Dermis lymphatic vessel endothelial cell (primary cell): ENCODE measurements around the gene ZC3H18. TPM values are rescaled to one million over a fixed set of nuclear protein-coding genes. Genes with fewer than 3 reads are reported as not detected.

Experiments
- total RNA-seq: library from RNA; depleted of rRNA; stranded (reverse); fragments of >200 nt; gene quantifications from 2 replicates; pipeline ENCODE4 v1.2.1, GENCODE V29; 2014

The ZC3H18 gene
- 7.5 and 8.7 TPM in 2 replicates for total RNA-seq

DNA sequence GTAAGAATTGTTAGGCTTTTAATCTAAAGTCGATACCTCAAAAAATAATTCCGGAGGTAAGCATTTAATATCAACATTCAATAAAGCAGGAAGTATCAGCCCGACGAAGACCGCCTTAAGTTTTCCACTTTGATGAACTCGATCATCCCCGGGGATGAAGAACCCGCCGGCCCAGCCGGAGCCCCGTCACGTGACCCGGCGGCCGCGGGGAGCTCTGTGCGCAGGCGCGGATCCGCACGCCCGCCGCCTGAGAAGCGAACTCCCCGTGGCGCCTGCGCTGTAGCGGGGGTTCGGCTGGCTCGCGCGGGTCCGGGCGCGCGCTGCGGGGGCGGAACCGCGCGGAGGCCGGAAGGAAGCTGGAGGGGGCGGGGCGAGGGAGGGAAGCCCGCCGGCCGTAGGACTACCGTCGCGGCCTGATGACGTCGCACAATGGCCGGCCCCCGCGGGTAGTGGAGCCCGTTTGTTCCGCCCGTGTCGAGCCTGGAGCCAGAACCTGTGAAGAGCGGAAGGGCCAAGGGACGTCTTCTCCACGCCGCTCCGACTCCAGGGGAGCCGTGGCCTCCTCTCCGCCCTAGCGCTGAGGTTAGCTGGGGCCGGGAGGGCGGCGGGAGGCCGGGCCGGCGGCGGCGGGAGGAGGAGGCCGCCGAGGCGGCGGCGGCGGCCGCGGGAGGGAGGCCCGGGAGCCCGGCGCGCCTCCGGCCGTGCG, at the start of gene ZC3H18:
Gene ZC3H18 (plus strand): TSS at position 419 of the 706 bp plus-strand sequence. CDS start 6,721 bp downstream, outside the sequence.

GRCh38 chr16:88638323-88639230, 68.4 kb downstream of the ZC3H18 start, which contains the start of gene IL17C:
IL17C (plus strand) TSS chr16:88638572; CDS start chr16:88638642, 70 bp downstream.

DNA sequence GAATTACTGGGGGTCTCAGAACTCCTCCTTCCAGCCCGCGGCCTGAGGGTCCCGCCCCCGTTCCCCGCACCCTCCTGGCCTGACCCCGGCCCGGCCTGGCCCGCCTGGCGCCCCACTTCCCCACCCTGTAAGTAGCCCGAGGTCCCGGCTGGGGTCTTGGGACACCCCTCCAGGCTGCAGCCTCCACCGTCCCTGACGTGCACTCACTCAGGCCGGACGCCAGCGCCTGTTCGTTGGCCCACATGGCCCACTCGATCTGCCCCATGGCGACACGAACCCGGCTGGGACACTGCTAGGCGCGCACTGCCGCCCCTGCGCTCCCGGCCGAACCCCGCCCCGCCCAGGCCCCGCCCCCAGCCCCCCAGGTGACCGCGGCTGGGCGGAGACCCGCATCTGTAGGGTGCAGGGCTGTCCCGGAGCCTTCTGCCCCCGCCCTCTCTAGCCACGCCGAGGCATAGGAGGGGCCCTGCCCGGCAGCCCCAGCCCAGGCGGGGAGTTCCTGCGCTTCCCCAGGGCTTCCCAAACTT, 80.6 kb downstream of the ZC3H18 start, which contains the start of gene CYBA:
Gene CYBA (minus strand): TSS at position 305 of the 527 bp plus-strand sequence. CDS start 40 bp downstream, at position 265.

DNA sequence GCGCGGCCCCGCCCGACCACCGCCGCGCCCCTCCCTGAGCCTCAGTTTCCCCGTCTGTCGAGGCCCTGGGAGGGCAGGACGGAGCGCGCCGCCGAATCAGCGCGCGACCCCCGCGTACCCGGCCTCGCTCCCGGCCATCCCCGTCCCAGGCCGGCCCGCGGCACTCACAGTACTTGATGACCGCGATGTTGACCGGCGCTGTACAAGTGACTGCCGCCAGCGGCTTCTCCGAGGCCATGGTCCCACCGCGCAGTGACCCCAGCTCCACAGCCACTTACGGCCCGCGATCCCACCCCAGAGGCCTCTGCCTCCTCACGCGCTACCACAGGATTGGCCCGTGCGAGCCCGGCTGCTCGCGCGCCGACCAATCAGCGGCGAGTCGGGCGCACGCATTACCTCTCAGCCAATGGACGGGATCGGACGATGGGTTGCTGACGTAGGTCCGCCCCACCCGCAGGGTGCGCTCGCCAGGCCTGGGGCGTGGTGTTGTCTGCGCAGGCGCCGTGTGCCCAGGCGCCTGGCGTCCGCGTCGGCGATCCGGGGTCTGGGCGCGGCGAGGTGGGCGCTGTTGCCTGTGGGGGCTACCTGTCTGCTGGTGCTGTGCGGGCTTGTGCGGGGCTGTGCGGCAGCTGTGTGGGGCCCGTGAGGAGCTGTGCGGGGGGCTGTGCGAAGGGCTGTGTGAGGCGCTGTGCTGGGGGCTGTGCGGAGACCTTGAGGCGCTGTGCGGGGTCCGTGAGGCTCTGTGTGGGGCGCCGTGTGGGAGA, 92.8 kb downstream of the ZC3H18 start, which contains the start of gene MVD:
Gene MVD (minus strand): TSS at position 249 of the 764 bp plus-strand sequence. CDS start 11 bp downstream, at position 238.

Other genes with a start within 250 kb of the ZC3H18 start
- 0.26 and 0.33 TPM in 2 replicates for gene ZNF469, start 187.4 kb upstream of the ZC3H18 start, total RNA-seq
- 0.33 and 0.69 TPM in 2 replicates for gene ZFPM1, start 117.1 kb upstream of the ZC3H18 start, total RNA-seq
- gene IL17C, start 68.2 kb downstream of the ZC3H18 start, total RNA-seq: not detected in 2 replicates
- gene CYBA, start 80.7 kb downstream of the ZC3H18 start, total RNA-seq: 329 and 521 TPM in 2 replicates
- gene MVD, start 92.7 kb downstream of the ZC3H18 start, total RNA-seq: 30.0 and 38.9 TPM in 2 replicates
- 0.11 and 0.17 TPM in 2 replicates for gene SNAI3, start 116.1 kb downstream of the ZC3H18 start, total RNA-seq
- gene RNF166, start 136.0 kb downstream of the ZC3H18 start, total RNA-seq: 9.7 and 11.5 TPM in 2 replicates
- 8.9 and 10.1 TPM in 2 replicates for gene CTU2, start 136.1 kb downstream of the ZC3H18 start, total RNA-seq
- gene PIEZO1, start 214.8 kb downstream of the ZC3H18 start, total RNA-seq: 309 and 321 TPM in 2 replicates
- 0.77 and 0.98 TPM in 2 replicates for gene CDT1, start 233.4 kb downstream of the ZC3H18 start, total RNA-seq
- gene APRT, start 241.5 kb downstream of the ZC3H18 start, total RNA-seq: 67.5 and 72.0 TPM in 2 replicates